Activated CD4-positive, alpha-beta memory T cell treated with anti-CD3 and anti-CD28 coated beads for 36 hours (primary cell): ENCODE data around the gene BANP. TPM values are rescaled to one million over a fixed set of nuclear protein-coding genes. Genes with fewer than 3 reads are reported as not detected.
"Not testable (repeated sequence)": the region's sequence is repeated elsewhere in the genome, so short reads cannot be mapped to it uniquely, and the experiment has no call there.

Source experiments
- CTCF ChIA-PET: fragments of 350-600 bp; sonication (Branson Sonifier 250); formaldehyde crosslinking; loops from one replicate; lab custom pipeline; 2021; ENCODE audit warnings: antibody characterized with exemption, inconsistent platforms; lab: Charles Lee
- POLR2A ChIA-PET: fragments of 350-600 bp; sonication (Branson Sonifier 250); formaldehyde crosslinking; loops from one replicate; lab custom pipeline; 2021; ENCODE audit warnings: antibody characterized with exemption; lab: Charles Lee
- DNase-seq: peaks from one replicate; pipeline ENCODE4 v3.0.0-alpha.2; 2020
- H3K27ac Mint-ChIP-seq: one replicate; pipeline ENCODE4 v1.8.0; 2021; ENCODE audit warnings: mixed read lengths
- H3K27me3 Mint-ChIP-seq: one replicate; pipeline ENCODE4 v1.8.0; 2021; ENCODE audit warnings: mixed read lengths
- H3K36me3 Mint-ChIP-seq: one replicate; pipeline ENCODE4 v1.8.0; 2021; ENCODE audit warnings: mixed read lengths
- H3K4me1 Mint-ChIP-seq: one replicate; pipeline ENCODE4 v1.8.0; 2021; ENCODE audit warnings: low read depth, mixed read lengths
- H3K4me3 Mint-ChIP-seq: one replicate; pipeline ENCODE4 v1.8.0; 2021; ENCODE audit warnings: mild to moderate bottlenecking, mixed read lengths
- H3K9me3 Mint-ChIP-seq: one replicate; pipeline ENCODE4 v1.8.0; 2021; ENCODE audit warnings: mixed read lengths
- intact Hi-C: fragments of 100-400 bp; cut with micrococcal nuclease; formaldehyde crosslinking; loops from one replicate; pipeline ENCODE4 v1.15.1; 2023
- total RNA-seq, 2 experiments: library from RNA; stranded (reverse); gene quantifications; one replicate each; pipeline ENCODE4 v1.2.3, GENCODE V29; 2021

Gene BANP
- total RNA-seq, 2 experiments from 2014 or later: 29.6 to 30.6 TPM

GRCh38 chr16:87931504-87931903 lies 19.7 kb upstream of the BANP start:
- H3K4me1 Mint-ChIP-seq: peaks cover 2% of the 10 kb centered on the region
- no peaks in the 10 kb centered on the region for H3K27me3 Mint-ChIP-seq
- H3K27ac Mint-ChIP-seq: no peak overlapping the region
- DNase-seq: peak; percentile 55
- POLR2A ChIA-PET: no interaction called here
- intact Hi-C loops: no loop called here
- no peaks in the 10 kb centered on the region for H3K9me3 Mint-ChIP-seq
- H3K36me3 Mint-ChIP-seq: no peaks in the 10 kb centered on the region
- CTCF ChIA-PET: no interaction called here
- H3K4me3 Mint-ChIP-seq: no peak overlapping the region

- DNase-seq, intact Hi-C loops, H3K4me1 Mint-ChIP-seq, H3K4me3 Mint-ChIP-seq, H3K9me3 Mint-ChIP-seq, CTCF ChIA-PET, POLR2A ChIA-PET, H3K27me3 Mint-ChIP-seq, H3K36me3 Mint-ChIP-seq, H3K27ac Mint-ChIP-seq: not testable (repeated sequence)
Measured at GRCh38 chr16:87932475-87933139, 18.6 kb upstream of the BANP start.

DNA sequence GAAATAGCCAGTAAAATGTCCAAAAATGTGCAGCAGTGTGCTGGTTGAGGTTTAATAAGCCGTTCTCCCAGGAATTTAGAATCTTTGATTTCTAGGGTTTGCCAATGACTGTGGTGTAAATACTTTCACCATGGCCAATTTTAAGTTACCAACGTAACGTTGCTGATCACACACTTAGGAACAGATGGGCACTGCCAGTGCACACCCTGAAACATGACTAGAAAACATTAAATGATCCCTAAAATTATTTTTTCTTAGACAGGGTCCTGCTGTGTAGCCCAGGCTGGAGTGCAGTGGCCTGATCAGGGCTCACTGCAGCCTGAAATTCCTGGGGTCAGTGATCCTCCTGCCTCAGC lies 18.1 kb upstream of the BANP start:
- DNase-seq: no peak
- no peaks in the 10 kb centered on the region for H3K27me3 Mint-ChIP-seq
- no peaks in the 10 kb centered on the region for H3K36me3 Mint-ChIP-seq
- CTCF ChIA-PET: no interaction called here
- H3K4me1 Mint-ChIP-seq: no peaks in the 10 kb centered on the region
- no peak overlapping the region for H3K27ac Mint-ChIP-seq
- no peaks in the 10 kb centered on the region for H3K9me3 Mint-ChIP-seq
- intact Hi-C loops: no loop called here
- POLR2A ChIA-PET: no interaction called here
- H3K4me3 Mint-ChIP-seq: no peak overlapping the region

- H3K4me3 Mint-ChIP-seq, H3K9me3 Mint-ChIP-seq, DNase-seq, POLR2A ChIA-PET, CTCF ChIA-PET, intact Hi-C loops, H3K27ac Mint-ChIP-seq, H3K27me3 Mint-ChIP-seq, H3K4me1 Mint-ChIP-seq, H3K36me3 Mint-ChIP-seq: not testable (repeated sequence)
Measured at GRCh38 chr16:87934752-87935425, 16.3 kb upstream of the BANP start.

GRCh38 chr16:87936016-87936374 lies 15.2 kb upstream of the BANP start:
- H3K4me1 Mint-ChIP-seq, DNase-seq, CTCF ChIA-PET, H3K27ac Mint-ChIP-seq, H3K27me3 Mint-ChIP-seq, H3K4me3 Mint-ChIP-seq, POLR2A ChIA-PET, intact Hi-C loops, H3K9me3 Mint-ChIP-seq, H3K36me3 Mint-ChIP-seq: not testable (repeated sequence)

DNA sequence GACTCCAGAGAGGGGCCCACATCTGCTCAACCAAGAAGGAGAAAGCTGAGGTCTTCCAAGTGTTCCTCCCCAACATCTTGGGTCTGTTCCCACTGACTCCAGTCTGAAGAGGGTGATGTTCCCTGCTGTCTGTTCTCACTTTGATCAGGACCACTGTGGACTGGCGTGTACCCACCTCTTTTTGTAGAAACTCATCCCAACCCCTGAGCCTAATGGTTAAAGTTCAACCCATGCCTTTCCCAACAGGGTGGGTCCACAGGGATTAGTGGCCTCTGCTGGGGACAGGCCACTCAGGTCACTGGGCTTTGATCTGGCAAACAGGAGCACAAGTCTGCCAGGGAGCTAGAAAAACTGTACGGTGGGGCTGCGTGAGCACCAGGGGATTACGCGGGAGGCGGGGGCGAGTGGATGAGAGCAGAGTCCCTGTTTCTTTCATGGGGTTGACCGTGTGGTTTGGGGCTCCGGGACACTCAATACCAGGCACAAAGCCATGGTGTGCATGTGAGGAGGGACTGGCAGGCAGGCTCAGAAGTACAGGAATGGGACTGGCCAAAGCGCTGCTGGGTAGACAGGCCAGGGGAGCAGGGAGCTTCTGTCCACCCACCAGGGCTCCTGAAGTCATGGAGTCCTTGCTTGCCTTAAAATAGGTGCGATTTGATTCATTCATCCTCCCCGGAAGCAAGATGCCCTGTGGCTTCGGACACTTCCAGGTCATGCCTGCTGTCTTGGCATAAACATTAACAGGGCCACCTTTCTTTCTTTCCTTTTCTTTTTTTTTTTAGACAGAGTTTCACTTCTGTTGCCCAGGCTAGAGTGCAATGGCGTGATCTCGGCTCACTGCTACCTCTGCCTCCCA lies 14.6 kb upstream of the BANP start, which contains the start of gene CA5A:
Gene CA5A (minus strand): TSS at position 155 of the 856 bp plus-strand sequence. CDS start 79 bp downstream, at position 76.
- no peaks in the 10 kb centered on the region for H3K36me3 Mint-ChIP-seq
- no peaks in the 10 kb centered on the region for H3K27me3 Mint-ChIP-seq
- no peak for DNase-seq
- H3K27ac Mint-ChIP-seq: no peak within 1 kb of the TSS
- intact Hi-C loops: no loop called here
- H3K4me3 Mint-ChIP-seq: no peak within 1 kb of the TSS
- peaks cover 4% of the 10 kb centered on the region for H3K4me1 Mint-ChIP-seq
- H3K9me3 Mint-ChIP-seq: peaks cover 4% of the 10 kb centered on the region
- ChIA-PET POLR2A (no interaction called here), CTCF (no interaction called here)

GRCh38 chr16:87937231-87937542 lies 14.0 kb upstream of the BANP start:
- H3K27ac Mint-ChIP-seq, intact Hi-C loops, H3K36me3 Mint-ChIP-seq, POLR2A ChIA-PET, H3K4me3 Mint-ChIP-seq, H3K9me3 Mint-ChIP-seq, DNase-seq, H3K27me3 Mint-ChIP-seq, H3K4me1 Mint-ChIP-seq: not testable (repeated sequence)
- CTCF ChIA-PET: interaction anchor here (0.6 kb wide), 1 partner anchor 158 kb away, joined by 3 read pairs; no protein-coding TSS in a partner anchor

DNA sequence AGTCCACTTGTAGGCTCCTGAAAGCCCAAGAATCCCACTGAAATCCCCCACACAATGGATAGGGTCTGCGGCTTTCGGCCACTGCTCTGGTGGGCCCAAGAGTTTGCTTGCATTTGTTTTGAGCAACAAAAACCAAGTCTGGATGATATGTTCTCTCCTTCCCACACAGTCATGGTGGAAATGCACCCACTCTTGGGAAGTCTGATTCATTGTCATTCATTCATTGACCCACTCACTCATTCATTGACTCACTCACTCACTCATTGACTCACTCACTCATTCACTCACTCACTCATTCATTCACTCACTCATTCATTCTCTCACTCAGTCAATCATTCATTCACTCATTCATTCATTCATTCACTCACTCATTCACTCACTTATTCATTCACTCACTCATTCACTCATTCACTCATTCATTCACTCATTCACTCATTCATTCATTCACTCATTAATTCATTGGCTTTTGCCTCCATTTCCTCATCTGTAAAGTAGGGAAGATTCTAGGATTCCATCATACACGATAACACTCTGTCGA lies 12.8 kb upstream of the BANP start:
- peaks cover 4% of the 10 kb centered on the region for H3K9me3 Mint-ChIP-seq
- intact Hi-C loops: no loop called here
- CTCF ChIA-PET: no interaction called here
- no peaks in the 10 kb centered on the region for H3K27me3 Mint-ChIP-seq
- POLR2A ChIA-PET: no interaction called here
- no peaks in the 10 kb centered on the region for H3K36me3 Mint-ChIP-seq
- no peak for DNase-seq
- peaks cover 4% of the 10 kb centered on the region for H3K4me1 Mint-ChIP-seq
- H3K4me3 Mint-ChIP-seq: no peak overlapping the region
- H3K27ac Mint-ChIP-seq: no peak overlapping the region

DNA sequence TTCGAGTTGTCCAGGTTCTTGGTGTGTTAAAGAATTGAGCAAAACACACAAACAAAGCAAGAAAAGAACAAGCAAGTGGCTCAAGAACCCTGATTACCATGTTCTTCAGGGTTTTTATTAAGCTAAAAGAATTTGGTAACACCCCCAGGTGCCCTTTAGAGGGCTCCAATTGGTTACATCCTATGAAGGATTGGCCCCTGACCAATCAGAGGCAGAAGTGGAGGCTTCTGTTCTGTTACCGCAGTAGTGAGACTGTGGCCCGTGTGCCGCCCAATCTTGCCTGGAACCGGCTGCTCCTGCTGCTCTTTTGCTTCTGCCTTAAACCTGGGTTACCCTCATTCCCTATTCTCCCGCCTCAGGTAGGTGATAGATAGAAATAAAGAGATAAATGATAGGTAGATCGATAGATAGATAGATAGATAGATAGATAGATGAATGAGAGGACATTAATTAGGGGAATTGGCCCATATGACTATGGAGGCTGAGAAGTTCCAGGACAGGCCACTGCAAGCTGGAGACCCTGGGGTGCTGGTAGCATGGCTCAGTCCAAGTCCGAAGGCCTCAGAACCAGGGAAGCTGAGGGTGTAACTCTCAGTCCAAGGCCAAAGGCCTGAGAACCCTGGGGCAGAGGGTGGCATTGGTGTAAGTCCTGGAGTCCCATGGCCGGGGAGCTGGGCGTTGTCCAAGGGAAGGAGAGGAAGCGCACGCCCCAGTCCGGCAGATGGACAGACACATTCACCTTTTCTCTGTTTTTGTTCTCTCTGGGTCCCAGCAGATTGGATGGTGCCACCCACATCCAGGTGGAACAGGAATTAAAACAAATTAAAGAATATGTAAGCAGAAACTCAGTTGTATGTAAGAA lies 11.4 kb upstream of the BANP start:
- ChIA-PET CTCF (interaction anchor here (0.5 to 1.3 kb wide), 2 partner anchors 159 to 171 kb away, joined by 3 read pairs; no protein-coding TSS in a partner anchor), POLR2A (no interaction called here)
- Mint-ChIP-seq H3K9me3 (peaks cover 4% of the 10 kb centered on the region), H3K4me3 (no peak overlapping the region), H3K36me3 (no peaks in the 10 kb centered on the region), H3K27ac (no peak overlapping the region), H3K4me1 (peaks cover 4% of the 10 kb centered on the region), H3K27me3 (no peaks in the 10 kb centered on the region)
- intact Hi-C loops: no loop called here
- DNase-seq: no peak

DNA sequence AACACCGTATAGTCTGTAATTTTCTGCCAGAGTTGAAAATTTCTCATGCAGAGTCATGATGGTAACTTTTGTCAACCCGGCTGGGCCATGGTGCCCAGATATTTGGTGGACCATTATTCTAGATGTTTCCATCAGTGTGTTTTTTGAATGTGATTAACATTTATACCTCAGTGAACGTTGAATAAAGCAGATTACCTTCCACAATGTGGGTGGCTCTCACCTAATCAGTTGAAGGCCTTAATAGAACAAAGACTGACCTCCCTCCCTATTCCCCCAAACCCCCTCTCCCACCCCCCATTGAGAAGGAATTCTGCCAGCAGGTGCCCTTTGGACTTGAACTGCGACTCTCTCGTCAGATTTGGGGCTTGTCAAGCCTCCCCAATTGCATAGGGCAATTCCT lies 8.6 kb upstream of the BANP start:
- Mint-ChIP-seq H3K36me3 (no peaks in the 10 kb centered on the region), H3K4me1 (peaks cover 5% of the 10 kb centered on the region), H3K4me3 (no peak overlapping the region), H3K9me3 (peaks cover 4% of the 10 kb centered on the region), H3K27ac (no peak overlapping the region), H3K27me3 (peaks cover 1% of the 10 kb centered on the region)
- intact Hi-C loops: no loop called here
- DNase-seq: no peak
- ChIA-PET CTCF (no interaction called here), POLR2A (no interaction called here)

GRCh38 chr16:87945351-87946042 lies 5.7 kb upstream of the BANP start:
- CTCF ChIA-PET: no interaction called here
- Mint-ChIP-seq H3K9me3 (no peaks in the 10 kb centered on the region), H3K27ac (no peak overlapping the region), H3K4me3 (no peak overlapping the region), H3K4me1 (peaks cover 3% of the 10 kb centered on the region), H3K27me3 (peaks cover 2% of the 10 kb centered on the region), H3K36me3 (no peaks in the 10 kb centered on the region)
- POLR2A ChIA-PET: no interaction called here
- DNase-seq: no peak
- intact Hi-C loops: no loop called here
